Panc1 (cell line): ENCODE data around the gene DNAJC27. TPM values are rescaled to one million over a fixed set of nuclear protein-coding genes. Genes with fewer than 3 reads are reported as not detected.

Source experiments
- ATAC-seq: fragments of 200-7000 bp; cut with Tn5 transposase; 2 replicates; pipeline ENCODE4 v1.9.1; 2020; ENCODE audit warnings: mild to moderate bottlenecking, moderate library complexity
- BruUV-seq: library from RNA; stranded (reverse); fragments of 400-500 nt; replicated peaks from 2 replicates; lab custom pipeline; 2021; lab: Mats Ljungman, UMichigan
- CTCF ChIA-PET: fragments of 300-600 bp; sonication (Branson Sonifier 250); formaldehyde crosslinking; loops from one replicate; lab custom pipeline; 2022; ENCODE audit warnings: antibody characterized with exemption; lab: Charles Lee
- POLR2A ChIA-PET: fragments of 300-600 bp; sonication (Branson Sonifier 250); formaldehyde crosslinking; loops from one replicate; lab custom pipeline; 2022; ENCODE audit warnings: antibody characterized with exemption; lab: Charles Lee
- DNase-seq: peaks from one replicate; pipeline ENCODE4 v3.0.0-alpha.2; 2010; ENCODE audit warnings: low read depth, low spot score
- H3K27ac ChIP-seq: 2 replicates; pipeline ENCODE4 v1.5.1; 2011; ENCODE audit warnings: mild to moderate bottlenecking, low read length, inconsistent platforms
- H3K27me3 ChIP-seq: fragments of 200-500 bp; sonication (Bioruptor generic); 2 replicates; pipeline ENCODE4 v1.6.0; 2014; ENCODE audit warnings: low read length, inconsistent platforms; ENCODE audit not compliant: control insufficient read depth, insufficient read depth
- H3K36me3 ChIP-seq: fragments of 200-500 bp; sonication (Bioruptor generic); 2 replicates; pipeline ENCODE4 v1.5.1; 2014; ENCODE audit warnings: inconsistent platforms, mild to moderate bottlenecking, low read length, moderate library complexity; ENCODE audit not compliant: control insufficient read depth, insufficient read depth
- H3K4me1 ChIP-seq: 2 replicates; pipeline ENCODE4 v1.5.1; 2011; ENCODE audit warnings: inconsistent platforms, mild to moderate bottlenecking, low read length, moderate library complexity; ENCODE audit not compliant: control insufficient read depth, insufficient read depth
- H3K4me3 ChIP-seq, 2 experiments: 2 replicates each; pipeline ENCODE4 v1.5.1; 2011 to 2012; ENCODE audit warnings: low read depth in 2 of 2, low read length in 2 of 2, mild to moderate bottlenecking in 2 of 2, inconsistent platforms in 1 of 2, moderate library complexity in 1 of 2
- H3K9me3 ChIP-seq: fragments of 200-500 bp; sonication (Bioruptor generic); 2 replicates; pipeline ENCODE4 v1.5.1; 2014; ENCODE audit warnings: low read depth, mild to moderate bottlenecking, inconsistent platforms, low read length, moderate library complexity; ENCODE audit not compliant: control insufficient read depth, insufficient read depth
- POLR2AphosphoS5 ChIP-seq: IDR thresholded peaks from 2 replicates; pipeline ENCODE4 v1.6.1; 2012; ENCODE audit warnings: mild to moderate bottlenecking, low read depth, low read length, moderate library complexity
- SIN3A ChIP-seq: IDR thresholded peaks from 2 replicates; pipeline ENCODE4 v1.6.1; 2012; ENCODE audit warnings: low read depth, mild to moderate bottlenecking, low read length, moderate library complexity, borderline replicate concordance; ENCODE audit not compliant: insufficient read depth
- TCF7L2 ChIP-seq: IDR thresholded peaks from 2 replicates; pipeline ENCODE4 v1.6.1; 2011; ENCODE audit warnings: mild to moderate bottlenecking, low read depth, low read length, inconsistent platforms
- in situ Hi-C: cut with HindIII; loops from 2 replicates; pipeline ENCODE4 v1.10.0; 2016; ENCODE audit warnings: low sequenced_read_pairs, low pct_unique_long_range_greater_than_20kb
- intact Hi-C: fragments of 100-400 bp; cut with micrococcal nuclease; formaldehyde crosslinking; loops from one replicate; pipeline ENCODE4 v1.10.0; 2022; ENCODE audit not compliant: unreplicated experiment
- total RNA-seq: library from RNA; stranded (reverse); gene quantifications from one replicate; pipeline ENCODE4 v1.2.1, GENCODE V29; 2021; ENCODE audit not compliant: unreplicated experiment
- TF ChIP-seq, protein P1 (sequence below), 2 experiments: IDR thresholded peaks; 2 replicates each; pipeline ENCODE4 v1.6.1; 2011 to 2012; ENCODE audit warnings: low read depth in 2 of 2, control low read depth in 1 of 2, low read length in 1 of 2, mild to moderate bottlenecking in 1 of 2, moderate library complexity in 1 of 2; ENCODE audit not compliant: insufficient read depth in 1 of 2
- TF ChIP-seq, protein P2 (sequence below): fragments of 450-650 bp; IDR thresholded peaks from 2 replicates; pipeline ENCODE4 v1.5.1; 2017; ENCODE audit warnings: mild to moderate bottlenecking

Gene DNAJC27
- total RNA-seq, 1 experiment from 2014 or later: 4.9 TPM

DNA sequence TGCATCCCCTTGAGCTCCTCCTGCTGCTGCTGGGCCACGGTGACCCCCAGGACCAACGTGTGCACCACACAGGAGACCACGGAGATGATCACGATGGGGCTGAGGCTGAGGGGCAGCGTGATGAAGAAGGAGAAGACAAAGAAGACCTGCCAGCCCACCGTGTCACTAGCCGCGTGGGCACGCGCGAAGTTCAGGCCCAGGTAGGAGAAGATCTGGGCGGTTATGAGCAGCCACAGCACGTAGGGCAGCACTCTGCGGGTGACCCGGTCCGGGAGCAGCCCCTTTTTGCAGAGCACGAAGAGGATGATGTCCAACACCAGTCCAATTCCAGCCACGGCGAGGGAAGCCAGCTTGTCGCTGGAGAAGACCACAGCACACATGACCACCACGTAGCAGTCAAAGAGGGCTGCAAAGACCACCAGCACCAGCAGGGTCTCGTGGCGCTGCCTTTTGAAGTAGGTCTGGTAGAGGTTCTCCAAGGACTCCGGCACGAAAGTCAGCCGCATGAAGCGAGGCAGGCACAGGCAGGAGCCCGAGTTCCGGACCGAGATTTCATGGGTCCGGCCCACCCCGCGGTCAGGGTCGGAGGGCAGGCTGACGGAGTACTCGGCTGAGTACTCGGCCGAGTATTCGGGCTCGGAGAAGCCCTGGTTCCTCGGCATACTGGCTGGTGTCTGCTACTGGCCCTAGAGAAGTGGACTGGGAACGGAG, 53.3 kb downstream of the DNAJC27 start:
- in situ Hi-C loops: no loop called here
- no TSS peak for BruUV-seq
- TF ChIP-seq, protein P1, sequence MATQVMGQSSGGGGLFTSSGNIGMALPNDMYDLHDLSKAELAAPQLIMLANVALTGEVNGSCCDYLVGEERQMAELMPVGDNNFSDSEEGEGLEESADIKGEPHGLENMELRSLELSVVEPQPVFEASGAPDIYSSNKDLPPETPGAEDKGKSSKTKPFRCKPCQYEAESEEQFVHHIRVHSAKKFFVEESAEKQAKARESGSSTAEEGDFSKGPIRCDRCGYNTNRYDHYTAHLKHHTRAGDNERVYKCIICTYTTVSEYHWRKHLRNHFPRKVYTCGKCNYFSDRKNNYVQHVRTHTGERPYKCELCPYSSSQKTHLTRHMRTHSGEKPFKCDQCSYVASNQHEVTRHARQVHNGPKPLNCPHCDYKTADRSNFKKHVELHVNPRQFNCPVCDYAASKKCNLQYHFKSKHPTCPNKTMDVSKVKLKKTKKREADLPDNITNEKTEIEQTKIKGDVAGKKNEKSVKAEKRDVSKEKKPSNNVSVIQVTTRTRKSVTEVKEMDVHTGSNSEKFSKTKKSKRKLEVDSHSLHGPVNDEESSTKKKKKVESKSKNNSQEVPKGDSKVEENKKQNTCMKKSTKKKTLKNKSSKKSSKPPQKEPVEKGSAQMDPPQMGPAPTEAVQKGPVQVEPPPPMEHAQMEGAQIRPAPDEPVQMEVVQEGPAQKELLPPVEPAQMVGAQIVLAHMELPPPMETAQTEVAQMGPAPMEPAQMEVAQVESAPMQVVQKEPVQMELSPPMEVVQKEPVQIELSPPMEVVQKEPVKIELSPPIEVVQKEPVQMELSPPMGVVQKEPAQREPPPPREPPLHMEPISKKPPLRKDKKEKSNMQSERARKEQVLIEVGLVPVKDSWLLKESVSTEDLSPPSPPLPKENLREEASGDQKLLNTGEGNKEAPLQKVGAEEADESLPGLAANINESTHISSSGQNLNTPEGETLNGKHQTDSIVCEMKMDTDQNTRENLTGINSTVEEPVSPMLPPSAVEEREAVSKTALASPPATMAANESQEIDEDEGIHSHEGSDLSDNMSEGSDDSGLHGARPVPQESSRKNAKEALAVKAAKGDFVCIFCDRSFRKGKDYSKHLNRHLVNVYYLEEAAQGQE (IDR thresholded peaks at IDR 0.05; ENCODE audit: insufficient read depth in 1 of 2, low read depth in 2 of 2, low read length in 1 of 2): no peak
- TF ChIP-seq, protein P2, sequence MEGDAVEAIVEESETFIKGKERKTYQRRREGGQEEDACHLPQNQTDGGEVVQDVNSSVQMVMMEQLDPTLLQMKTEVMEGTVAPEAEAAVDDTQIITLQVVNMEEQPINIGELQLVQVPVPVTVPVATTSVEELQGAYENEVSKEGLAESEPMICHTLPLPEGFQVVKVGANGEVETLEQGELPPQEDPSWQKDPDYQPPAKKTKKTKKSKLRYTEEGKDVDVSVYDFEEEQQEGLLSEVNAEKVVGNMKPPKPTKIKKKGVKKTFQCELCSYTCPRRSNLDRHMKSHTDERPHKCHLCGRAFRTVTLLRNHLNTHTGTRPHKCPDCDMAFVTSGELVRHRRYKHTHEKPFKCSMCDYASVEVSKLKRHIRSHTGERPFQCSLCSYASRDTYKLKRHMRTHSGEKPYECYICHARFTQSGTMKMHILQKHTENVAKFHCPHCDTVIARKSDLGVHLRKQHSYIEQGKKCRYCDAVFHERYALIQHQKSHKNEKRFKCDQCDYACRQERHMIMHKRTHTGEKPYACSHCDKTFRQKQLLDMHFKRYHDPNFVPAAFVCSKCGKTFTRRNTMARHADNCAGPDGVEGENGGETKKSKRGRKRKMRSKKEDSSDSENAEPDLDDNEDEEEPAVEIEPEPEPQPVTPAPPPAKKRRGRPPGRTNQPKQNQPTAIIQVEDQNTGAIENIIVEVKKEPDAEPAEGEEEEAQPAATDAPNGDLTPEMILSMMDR: no peak
- TF ChIP-seq POLR2AphosphoS5 (no peak), TCF7L2 (no peak), SIN3A (no peak)
- intact Hi-C loops: no loop called here
- CTCF ChIA-PET: interaction anchor here (0.6 kb wide), 1 partner anchor 164 kb away, joined by 3 read pairs; no protein-coding TSS in a partner anchor
- H3K27me3 ChIP-seq: no peaks in the 10 kb centered on the region
- DNase-seq (no peak), ATAC-seq (no peak)
- H3K9me3 ChIP-seq: no peaks in the 10 kb centered on the region
- POLR2A ChIA-PET: no interaction called here
- H3K4me3 ChIP-seq: peak overlapping the region in 1 of 2 experiments; percentile 62; a peak in 3 of 4 replicates
- H3K27ac ChIP-seq: no peak overlapping the region
- H3K4me1 ChIP-seq: 0 out of 2 replicates have a peak, but pooled peaks cover 3% of the 10 kb centered on the region
- no peaks in the 10 kb centered on the region for H3K36me3 ChIP-seq

DNA sequence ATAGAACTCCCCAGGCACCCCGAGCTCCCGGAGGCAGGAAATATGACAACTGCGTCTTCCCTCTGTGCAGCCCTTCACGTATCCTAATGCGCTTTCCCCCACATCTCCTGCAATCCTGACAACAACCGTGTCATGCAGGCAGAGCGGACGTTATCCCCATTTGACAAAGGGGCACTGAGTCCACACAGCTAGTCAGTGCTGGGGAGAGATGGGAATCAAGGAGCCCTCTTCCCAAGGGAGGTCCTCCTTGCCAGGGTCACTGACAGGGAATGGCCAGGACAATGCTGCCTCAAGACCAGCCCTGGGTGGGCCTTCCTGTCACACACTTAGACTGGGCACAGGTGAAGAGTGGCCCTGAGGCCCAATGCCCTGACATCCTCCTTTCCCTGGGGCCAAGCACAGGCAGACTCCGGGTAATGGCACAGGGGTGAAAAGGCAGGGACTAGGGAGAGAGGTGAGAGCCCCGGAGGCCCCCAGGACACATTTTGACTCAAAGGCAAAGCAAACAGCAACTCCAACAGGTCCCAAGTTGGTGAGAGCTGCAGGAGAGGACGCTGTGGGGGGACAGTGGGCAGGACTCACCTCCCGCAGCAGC, 53.9 kb downstream of the DNAJC27 start:
- CTCF ChIA-PET: no interaction called here
- TF ChIP-seq TCF7L2: no peak
- no peak for TF ChIP-seq SIN3A
- TF ChIP-seq, protein P1 (IDR thresholded peaks at IDR 0.05; ENCODE audit: insufficient read depth in 1 of 2, low read depth in 2 of 2, low read length in 1 of 2): no peak
- TF ChIP-seq, protein P2: no peak
- TF ChIP-seq POLR2AphosphoS5: no peak
- Histone ChIP-seq H3K4me1 (0 out of 2 replicates have a peak, but pooled peaks cover 3% of the 10 kb centered on the region), H3K27ac (no peak overlapping the region), H3K27me3 (no peaks in the 10 kb centered on the region), H3K9me3 (no peaks in the 10 kb centered on the region), H3K4me3 (no peak overlapping the region), H3K36me3 (no peaks in the 10 kb centered on the region)
- BruUV-seq: no TSS peak
- intact Hi-C loops: no loop called here
- in situ Hi-C loops: no loop called here
- POLR2A ChIA-PET: no interaction called here
- no peak for ATAC-seq
- no peak for DNase-seq
